Right lobe of liver (tissue), 6 donors: ENCODE results near the gene RAI1. TPM values are rescaled to one million over a fixed set of nuclear protein-coding genes. Genes with fewer than 3 reads are reported as not detected.
A peak's percentile ranks its signal among the peaks of the same experiment; 100 is the strongest.

Source experiments
- ATAC-seq, 4 donors: fragments of 200-7000 bp; cut with Tn5 transposase; one replicate each; pipeline ENCODE4 v1.9.1; 2020; ENCODE audit warnings: mild to moderate bottlenecking in 4 of 4, moderate library complexity in 4 of 4
- DNase-seq, 3 donors: peaks; one replicate each; pipeline ENCODE4 v3.0.0-alpha.2; 2020
- H3K27ac ChIP-seq, 3 donors: fragments of 200-600 bp; one replicate each; pipeline ENCODE4 v1.8.0; 2022
- H3K27me3 ChIP-seq, 2 donors: fragments of 200-600 bp; one replicate each; pipeline ENCODE4 v1.8.0; 2022
- H3K36me3 ChIP-seq, 4 donors: fragments of 200-600 bp; sonication (generic) in 1 of 4; one replicate each; pipeline versions ENCODE4 v1.5.1 to v1.8.0; 2017 to 2022; ENCODE audit warnings: control low read depth in 1 of 4
- H3K4me1 ChIP-seq, 4 donors: fragments of 200-600 bp; sonication (generic) in 1 of 4; one replicate each; pipeline versions ENCODE4 v1.5.1 to v1.8.0; 2017 to 2022; ENCODE audit warnings: control low read depth in 1 of 4
- H3K4me3 ChIP-seq, 3 donors: fragments of 200-600 bp; one replicate each; pipeline ENCODE4 v1.8.0; 2022
- H3K9me3 ChIP-seq, 4 donors: fragments of 200-600 bp; sonication (generic) in 1 of 4; one replicate each; pipeline versions ENCODE4 v1.5.1 to v1.8.0; 2017 to 2022; ENCODE audit warnings: control low read depth in 1 of 4
- POLR2A ChIP-seq: fragments of 450-650 bp; IDR thresholded peaks from one replicate; pipeline ENCODE4 v1.6.1; 2017; ENCODE audit warnings: antibody characterized with exemption, mild to moderate bottlenecking
- WGBS: methylation state at CpG from one replicate; pipeline ENCODE4 v1.1.6; 2018; ENCODE audit warnings: low coverage, low lambda C conversion rate; ENCODE audit not compliant: insufficient coverage; ENCODE audit errors: missing lambda C conversion rate; 5-methylcytosine and 5-hydroxymethylcytosine counted together
- intact Hi-C, 2 donors: fragments of 100-400 bp; cut with DNase I; formaldehyde crosslinking; loops; one replicate each; pipeline versions ENCODE4 v1.11.2 to v1.14.1; 2022
- total RNA-seq, 6 experiments: library from RNA; depleted of rRNA in 2 of 6; stranded (reverse); fragments of >200 nt in 2 of 6; fragmentation: NEBNext Ultra II Directional in 3 of 6; extraction: Animal tissue kit (Norgen Biotek cat#: 25700) in 3 of 6; gene quantifications; one replicate each; pipeline versions ENCODE4 v1.1.0 to v1.2.4, GENCODE V29; 2016 to 2023
- TF ChIP-seq, protein P1 (sequence below), 4 donors: fragments of 200-600 bp in 3 of 4; fragments of 450-650 bp in 1 of 4; IDR thresholded peaks; one replicate each; pipeline versions ENCODE4 v1.5.1 to v1.8.0; 2016 to 2022; ENCODE audit warnings: antibody characterized with exemption in 4 of 4, mild to moderate bottlenecking in 2 of 4
- donor health status: DM: no; HTN: yes; CAD: no.
- donor health status: DM: no; HTN: no; CAD: no.
- donor health status: DM: no; HTN: no; CAD: no.
- donor health status: DM: no; HTN: yes; CAD: no.
- donor health status: DM: no; HTN: yes; CAD: no.

The RAI1 gene
- total RNA-seq, 6 experiments from 2014 or later: 6.1 to 14.5 (median 8.4) TPM

DNA sequence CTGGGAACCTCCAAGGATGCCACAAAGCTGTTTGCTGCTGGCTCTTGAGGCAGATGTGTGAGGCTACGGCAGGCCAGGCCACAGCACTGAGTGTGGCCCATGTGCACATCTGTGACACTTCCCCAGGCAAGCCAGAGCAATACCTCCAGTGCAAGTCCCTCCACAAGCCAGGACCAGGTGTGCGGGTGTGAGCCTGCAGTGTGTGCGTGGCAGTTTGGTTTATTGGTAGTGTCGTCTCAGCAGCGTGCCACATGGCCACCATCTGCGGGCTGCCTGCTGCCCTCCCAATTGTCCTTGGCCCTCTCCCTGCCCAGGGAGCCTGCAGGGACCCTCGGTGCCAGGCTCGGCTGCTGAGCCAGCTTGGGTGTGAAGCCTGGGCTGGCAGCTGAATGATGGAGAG lies 165.4 kb downstream of the RAI1 start:
- H3K9me3 ChIP-seq: no peaks in the 10 kb centered on the region
- H3K4me3 ChIP-seq: no peak overlapping the region
- TF ChIP-seq, protein P1, sequence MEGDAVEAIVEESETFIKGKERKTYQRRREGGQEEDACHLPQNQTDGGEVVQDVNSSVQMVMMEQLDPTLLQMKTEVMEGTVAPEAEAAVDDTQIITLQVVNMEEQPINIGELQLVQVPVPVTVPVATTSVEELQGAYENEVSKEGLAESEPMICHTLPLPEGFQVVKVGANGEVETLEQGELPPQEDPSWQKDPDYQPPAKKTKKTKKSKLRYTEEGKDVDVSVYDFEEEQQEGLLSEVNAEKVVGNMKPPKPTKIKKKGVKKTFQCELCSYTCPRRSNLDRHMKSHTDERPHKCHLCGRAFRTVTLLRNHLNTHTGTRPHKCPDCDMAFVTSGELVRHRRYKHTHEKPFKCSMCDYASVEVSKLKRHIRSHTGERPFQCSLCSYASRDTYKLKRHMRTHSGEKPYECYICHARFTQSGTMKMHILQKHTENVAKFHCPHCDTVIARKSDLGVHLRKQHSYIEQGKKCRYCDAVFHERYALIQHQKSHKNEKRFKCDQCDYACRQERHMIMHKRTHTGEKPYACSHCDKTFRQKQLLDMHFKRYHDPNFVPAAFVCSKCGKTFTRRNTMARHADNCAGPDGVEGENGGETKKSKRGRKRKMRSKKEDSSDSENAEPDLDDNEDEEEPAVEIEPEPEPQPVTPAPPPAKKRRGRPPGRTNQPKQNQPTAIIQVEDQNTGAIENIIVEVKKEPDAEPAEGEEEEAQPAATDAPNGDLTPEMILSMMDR (IDR thresholded peaks at IDR 0.05): no peak
- no peak for TF ChIP-seq POLR2A
- no peak overlapping the region for H3K27ac ChIP-seq
- H3K27me3 ChIP-seq: no peaks in the 10 kb centered on the region
- DNase-seq (no peak), ATAC-seq (no peak)
- H3K4me1 ChIP-seq: peaks cover 0 to 28% (median 3%) of the 10 kb centered on the region in 4 donors
- no peaks in the 10 kb centered on the region for H3K36me3 ChIP-seq
- 86% methylated on average over 5 of the region's 8 CpGs for WGBS
- intact Hi-C loops: no loop called here

DNA sequence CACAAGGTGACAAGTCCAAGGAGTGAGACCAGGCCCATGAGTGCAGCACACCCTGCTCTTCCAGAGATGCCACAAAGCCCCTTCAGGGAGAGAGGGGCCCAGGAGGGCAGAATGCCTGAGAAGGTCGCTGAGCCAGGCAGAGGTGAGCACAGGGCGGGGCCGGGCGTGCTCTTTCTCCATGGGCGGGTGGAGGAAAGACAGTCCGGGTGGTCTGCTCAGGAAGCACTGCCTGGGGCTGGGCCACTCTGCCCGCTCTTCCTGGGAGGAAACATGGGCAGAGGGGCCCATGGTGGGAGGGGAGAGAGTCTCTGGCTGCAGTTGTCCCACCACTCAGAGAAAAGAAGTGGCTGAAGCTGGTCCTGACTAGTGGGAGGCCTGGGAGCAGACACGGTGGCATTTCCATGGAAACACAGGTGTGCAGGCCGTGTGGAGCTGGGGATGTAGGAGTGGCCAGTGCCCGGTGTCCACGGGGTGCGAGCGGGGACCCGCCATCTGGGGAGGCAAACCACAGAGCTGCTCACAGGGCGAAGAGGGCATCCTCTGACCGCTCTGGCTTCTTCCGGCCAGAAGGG lies 165.9 kb downstream of the RAI1 start:
- no peak overlapping the region for H3K4me3 ChIP-seq
- ATAC-seq (no peak), DNase-seq (no peak)
- H3K27me3 ChIP-seq: no peaks in the 10 kb centered on the region
- TF ChIP-seq, protein P1 (IDR thresholded peaks at IDR 0.05): no peak
- TF ChIP-seq POLR2A: no peak
- H3K9me3 ChIP-seq: no peaks in the 10 kb centered on the region
- 80% methylated on average over 1 of the region's 17 CpGs for WGBS
- no peaks in the 10 kb centered on the region for H3K36me3 ChIP-seq
- peaks cover 0 to 22% (median under 1%) of the 10 kb centered on the region in 4 donors for H3K4me1 ChIP-seq
- intact Hi-C loops: no loop called here
- no peak overlapping the region for H3K27ac ChIP-seq

DNA sequence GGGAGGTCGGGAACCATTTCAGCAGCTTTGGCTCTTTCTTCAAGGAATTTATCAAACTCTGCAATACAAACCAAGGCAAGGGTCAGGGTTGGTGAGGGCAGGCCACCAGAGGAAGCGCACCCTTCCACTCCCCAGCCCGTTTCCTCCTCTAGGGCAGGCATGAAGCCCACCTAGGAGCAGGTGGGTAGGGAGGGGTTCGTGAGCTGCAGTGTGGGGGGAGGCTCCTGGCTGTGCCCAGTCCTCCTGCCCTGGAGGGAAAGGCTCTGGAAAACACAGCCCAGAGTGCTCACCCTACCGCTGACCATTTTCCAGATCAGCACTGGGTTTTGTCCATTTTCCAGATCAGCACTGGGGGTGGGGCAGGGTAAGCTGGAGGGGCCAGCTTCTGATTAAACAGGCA lies 166.5 kb downstream of the RAI1 start:
- Histone ChIP-seq H3K27me3 (no peaks in the 10 kb centered on the region), H3K36me3 (no peaks in the 10 kb centered on the region), H3K9me3 (no peaks in the 10 kb centered on the region), H3K4me1 (peaks cover 0 to 19% (median 0%) of the 10 kb centered on the region in 4 donors), H3K4me3 (no peak overlapping the region), H3K27ac (no peak overlapping the region)
- ATAC-seq: no peak
- DNase-seq: no peak
- TF ChIP-seq, protein P1 (IDR thresholded peaks at IDR 0.05): no peak
- TF ChIP-seq POLR2A: no peak
- no CpG with 5 or more reads among the region's 5 CpGs for WGBS
- intact Hi-C loops: no loop called here

DNA sequence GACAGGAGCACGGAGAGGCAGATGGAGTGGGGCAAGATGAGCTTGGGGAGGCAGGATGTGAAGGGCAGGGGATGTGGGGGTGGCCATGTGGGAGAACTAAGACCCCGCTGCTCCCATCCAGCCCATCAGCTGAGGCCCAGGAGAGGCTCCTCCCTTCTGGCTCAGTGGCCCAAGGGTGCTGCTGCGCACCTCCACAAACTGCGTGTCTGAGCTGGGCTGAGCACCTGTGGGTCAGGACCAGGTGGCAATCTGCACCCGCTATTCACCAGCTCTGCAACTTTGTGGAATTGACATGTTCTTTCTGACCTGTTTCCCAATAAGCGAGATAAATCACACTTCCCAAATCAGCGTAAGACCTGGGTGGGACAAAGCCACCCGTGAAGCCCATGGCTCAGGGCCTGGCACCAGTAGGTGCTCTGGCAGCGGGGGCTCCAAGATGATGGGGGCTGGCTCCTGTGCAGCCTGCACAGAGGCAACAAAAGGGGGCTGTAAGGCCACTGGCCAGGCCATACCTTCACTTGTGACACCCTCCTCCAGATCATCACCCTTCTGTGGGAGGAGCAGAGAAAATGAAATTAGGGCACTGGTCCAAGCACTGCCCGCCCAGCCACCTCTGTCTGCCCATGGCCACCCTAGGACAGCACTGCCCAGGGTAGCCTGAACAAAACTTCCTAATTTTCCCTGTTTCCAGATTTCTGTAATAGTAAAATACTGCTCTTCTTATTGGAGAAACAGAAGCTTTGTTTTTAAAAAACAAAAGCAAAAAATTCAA lies 167.2 kb downstream of the RAI1 start:
- no peak for DNase-seq

More for the DNA sequence above, 167.2 kb downstream of the RAI1 start:
- TF ChIP-seq POLR2A: no peak
- TF ChIP-seq, protein P1 (IDR thresholded peaks at IDR 0.05): no peak
- H3K4me3 ChIP-seq: no peak overlapping the region
- no peaks in the 10 kb centered on the region for H3K9me3 ChIP-seq
- WGBS: 80% methylated on average over 2 of the region's 10 CpGs
- H3K27ac ChIP-seq: peak overlapping the region in 2 of 3 donors; percentile 52 to 62
- intact Hi-C loops: no loop called here
- no peaks in the 10 kb centered on the region for H3K27me3 ChIP-seq
- H3K36me3 ChIP-seq: no peaks in the 10 kb centered on the region
- peaks cover 0 to 17% (median 0%) of the 10 kb centered on the region in 4 donors for H3K4me1 ChIP-seq
- ATAC-seq: peak in 2 of 4 donors; percentile 12 to 42
